GM12891 (cell line): ENCODE measurements around the gene LYZL4. TPM values are rescaled to one million over a fixed set of nuclear protein-coding genes. Genes with fewer than 3 reads are reported as not detected.

Source experiments
- DNase-seq: peaks from one replicate; pipeline ENCODE4 v3.0.0; 2011; ENCODE audit warnings: low spot score; ENCODE audit not compliant: insufficient read length
- FAIRE-seq: peaks from 2 replicates; lab custom pipeline; 2011; peaks lifted over from hg19 to GRCh38; lab: Jason Lieb, UNC
- PAX5 ChIP-seq: IDR thresholded peaks from 2 replicates; pipeline ENCODE4 v1.6.1; 2011; ENCODE audit warnings: low read length, moderate library complexity, mild to moderate bottlenecking; ENCODE audit not compliant: insufficient read depth, severe bottlenecking
- POLR2A ChIP-seq: IDR thresholded peaks from 2 replicates; pipeline ENCODE4 v1.6.1; 2011; ENCODE audit warnings: low read depth, low read length, control low read depth
- POLR2AphosphoS5 ChIP-seq: IDR thresholded peaks from 2 replicates; pipeline ENCODE4 v1.6.1; 2011; ENCODE audit warnings: low read depth, low read length, control low read depth
- POU2F2 ChIP-seq: IDR thresholded peaks from 2 replicates; pipeline ENCODE4 v1.6.1; 2011; ENCODE audit warnings: low read depth, mild to moderate bottlenecking, control low read depth, low read length, moderate library complexity
- SPI1 ChIP-seq: IDR thresholded peaks from 2 replicates; pipeline ENCODE4 v1.6.1; 2011; ENCODE audit warnings: low read depth, low read length, control low read depth
- TAF1 ChIP-seq: IDR thresholded peaks from 2 replicates; pipeline ENCODE4 v1.6.1; 2011; ENCODE audit warnings: low read depth, low read length, control low read depth
- polyA plus RNA-seq: library from polyadenylated mRNA; unstranded; fragments of >200 nt; gene quantifications from one replicate; pipeline ENCODE4 v1.2.1, GENCODE V29; 2012; ENCODE audit warnings: low read depth, missing spikeins, inconsistent platforms; ENCODE audit not compliant: missing spikeins

Gene LYZL4
- polyA plus RNA-seq = 0.22 TPM

- DNase-seq = no peak
- no peak for FAIRE-seq
- TF ChIP-seq TAF1 (no peak), POU2F2 (no peak), SPI1 (no peak), PAX5 (no peak), POLR2A (no peak), POLR2AphosphoS5 (no peak)
Measured at GRCh38 chr3:42410370-42411131, at the start of gene LYZL4. Gene LYZL4 (minus strand): TSS chr3:42410610. CDS start chr3:42407251, 3,359 bp downstream.

- no peak for TF ChIP-seq POLR2AphosphoS5
- no peak for TF ChIP-seq POLR2A
- TF ChIP-seq TAF1 = no peak
- no peak for TF ChIP-seq PAX5
- no peak for TF ChIP-seq SPI1
- no peak for TF ChIP-seq POU2F2
- DNase-seq (no peak), FAIRE-seq (no peak)
Measured at GRCh38 chr3:42459151-42459550, 48.7 kb upstream of the LYZL4 start.

- DNase-seq (no peak), FAIRE-seq (no peak)
- TF ChIP-seq TAF1 (no peak), PAX5 (no peak), SPI1 (no peak), POLR2A (no peak), POU2F2 (no peak), POLR2AphosphoS5 (no peak)
Measured at GRCh38 chr3:42456211-42456610, 45.8 kb upstream of the LYZL4 start.

GRCh38 chr3:42451546-42452230, 41.3 kb upstream of the LYZL4 start:
- DNase-seq (no peak), FAIRE-seq (no peak)
- TF ChIP-seq SPI1 (no peak), POU2F2 (no peak), TAF1 (no peak), POLR2A (no peak), POLR2AphosphoS5 (no peak), PAX5 (no peak)

GRCh38 chr3:42451116-42451515, 40.7 kb upstream of the LYZL4 start:
- DNase-seq (no peak), FAIRE-seq (no peak)
- no peak for TF ChIP-seq POLR2A
- no peak for TF ChIP-seq TAF1
- no peak for TF ChIP-seq SPI1
- no peak for TF ChIP-seq POLR2AphosphoS5
- TF ChIP-seq PAX5 = no peak
- TF ChIP-seq POU2F2 = no peak

DNA sequence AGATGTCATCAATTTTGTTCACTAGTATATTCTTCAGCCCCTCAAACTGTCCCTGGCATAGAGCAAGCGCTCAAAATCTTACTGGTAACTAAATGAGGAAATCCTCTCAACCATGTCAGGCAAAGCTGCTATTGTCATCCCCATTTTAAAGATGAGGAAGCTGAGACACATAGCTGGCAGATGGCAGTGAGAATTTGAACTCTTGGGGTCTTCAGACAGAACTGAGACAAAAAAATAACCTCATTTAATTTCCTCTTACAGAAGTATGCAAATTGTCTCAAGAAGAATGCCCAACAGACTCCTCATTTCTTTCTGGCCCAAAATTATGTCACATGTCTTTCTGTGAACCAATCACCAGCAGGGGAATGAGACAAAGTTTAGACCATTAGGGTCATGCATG, 40.2 kb upstream of the LYZL4 start:
- TF ChIP-seq POU2F2 (no peak), SPI1 (no peak), POLR2AphosphoS5 (no peak), PAX5 (no peak), TAF1 (no peak), POLR2A (no peak)
- no peak for FAIRE-seq

DNA sequence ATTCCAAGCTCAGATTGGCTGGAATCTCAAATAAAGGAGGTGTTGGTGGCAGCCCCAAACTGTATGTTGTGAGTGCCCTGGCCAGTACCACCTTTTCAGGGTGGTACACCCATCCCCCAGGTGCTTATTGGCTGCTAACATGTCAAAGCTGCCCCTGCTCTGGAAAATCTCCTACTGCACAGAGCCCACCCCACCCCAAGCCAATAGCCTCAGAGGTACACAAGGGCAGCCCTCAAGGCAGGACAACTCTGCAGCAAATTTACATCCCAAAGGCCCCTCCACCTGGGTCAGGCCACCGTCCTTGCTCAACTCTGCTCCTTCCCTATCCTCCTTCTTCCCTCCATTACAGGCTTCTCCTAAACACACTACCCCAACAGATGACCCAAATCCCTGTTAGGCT, 37.1 kb upstream of the LYZL4 start:
- TF ChIP-seq POU2F2 = no peak
- no peak for DNase-seq
- FAIRE-seq = no peak

More for the DNA sequence above, 40.2 kb upstream of the LYZL4 start:
- no peak for DNase-seq

DNA sequence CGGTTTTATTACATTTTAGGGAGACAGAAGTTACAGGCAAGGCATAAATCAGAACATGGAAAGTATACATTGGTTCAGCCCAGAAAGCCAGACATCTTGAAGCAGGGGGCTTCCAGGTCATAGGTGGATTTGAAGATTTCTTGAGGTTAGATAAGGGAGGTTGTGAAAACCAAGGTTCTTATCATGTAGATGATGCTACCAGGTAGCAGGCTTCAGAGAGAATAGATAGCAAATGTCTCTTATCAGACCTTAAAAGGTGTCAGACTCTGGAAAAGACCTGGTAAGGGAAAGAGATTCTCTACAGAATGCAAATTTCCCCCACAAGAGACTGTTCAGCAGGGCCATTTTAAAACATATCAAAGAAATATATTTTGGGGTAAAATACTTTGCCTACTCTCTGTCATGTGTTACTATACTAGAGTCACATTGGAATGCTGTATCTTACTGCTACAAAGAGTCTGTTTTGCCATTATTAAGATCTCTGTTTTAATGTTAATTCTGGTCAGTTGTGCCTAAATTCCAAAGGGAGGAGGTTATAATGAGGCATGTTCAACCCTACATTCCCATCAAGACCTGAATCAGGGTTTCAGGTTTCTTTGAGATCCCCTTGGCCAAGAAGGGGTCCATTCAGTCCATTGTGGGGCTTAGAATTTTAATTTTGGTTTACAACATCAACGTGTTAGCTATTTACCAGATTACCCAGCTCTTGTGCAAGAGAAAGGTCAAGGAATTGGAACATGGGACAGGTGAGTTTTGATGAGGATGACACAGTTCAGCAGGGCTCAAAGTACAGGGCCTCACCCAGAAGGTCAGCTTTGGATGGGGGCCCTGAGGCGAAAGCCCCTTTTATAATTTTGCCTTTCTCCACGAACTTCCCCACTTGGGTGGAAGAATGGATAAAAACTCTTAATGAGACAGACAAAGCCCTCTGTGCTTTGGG, 36.0 kb upstream of the LYZL4 start:
- no peak for FAIRE-seq
- DNase-seq = no peak
- TF ChIP-seq POLR2AphosphoS5 (no peak), POLR2A (no peak), TAF1 (no peak), POU2F2 (no peak), SPI1 (no peak), PAX5 (no peak)

DNA sequence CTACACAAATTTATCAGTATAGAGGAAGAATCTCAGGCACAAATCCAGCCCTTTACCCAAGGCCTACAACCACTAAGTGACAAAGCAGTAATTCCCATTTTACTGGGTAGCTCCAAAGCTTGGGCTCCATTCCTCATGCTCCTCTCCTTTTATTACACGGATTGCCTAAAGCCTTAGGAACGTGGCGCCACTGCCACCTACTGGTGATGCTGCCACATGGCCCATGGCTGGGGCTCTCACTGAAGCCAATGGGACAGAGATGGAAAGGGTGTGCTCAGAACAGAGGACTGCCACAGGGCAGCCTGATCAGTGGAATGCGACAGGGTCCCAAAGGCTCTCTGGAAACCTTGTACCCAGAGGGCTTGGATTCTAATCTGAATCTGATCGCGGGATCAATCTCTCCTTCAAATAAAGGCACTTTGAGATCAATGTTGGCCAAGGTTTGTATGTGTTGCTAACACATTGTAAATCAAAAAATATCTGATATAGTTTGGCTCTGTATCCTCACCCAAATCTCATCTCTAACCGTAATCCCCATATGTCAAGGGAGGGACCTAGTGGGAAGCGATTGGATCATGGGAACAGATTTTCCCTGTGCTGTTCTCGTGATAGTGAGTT, 33.5 kb upstream of the LYZL4 start:
- no peak for TF ChIP-seq POU2F2
- TF ChIP-seq POLR2AphosphoS5 = no peak
- peak; percentile 52 for DNase-seq
- peak; percentile 87 for FAIRE-seq
